Measurements from ENCODE around the gene SEMA3A.

SEMA3A gene

DNA sequence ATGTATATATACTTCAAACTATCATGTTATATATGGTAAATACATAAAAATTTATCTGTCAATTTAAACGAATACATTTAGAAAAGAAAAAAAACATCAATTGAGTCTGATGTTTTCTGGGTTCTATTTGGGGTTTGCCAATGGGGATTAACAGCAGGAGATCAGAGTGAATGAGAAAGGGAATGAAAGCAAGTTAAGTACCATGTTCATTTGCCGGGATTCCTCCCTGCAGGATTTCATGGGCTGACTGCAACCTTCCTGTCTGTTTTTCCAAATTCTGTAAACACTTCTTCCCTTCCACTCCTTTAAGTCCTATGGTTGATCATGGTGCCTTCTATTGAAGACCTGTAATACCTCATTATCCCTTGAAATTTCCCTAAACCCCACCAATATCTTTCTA lies 33.9 kb upstream of the SEMA3A start:
- Histone ChIP-seq H3K27ac (ENCODE audit: low read depth, low read length) (no peak overlapping the region), H3K9ac (ENCODE audit: low read length) (no peak overlapping the region)

DNA sequence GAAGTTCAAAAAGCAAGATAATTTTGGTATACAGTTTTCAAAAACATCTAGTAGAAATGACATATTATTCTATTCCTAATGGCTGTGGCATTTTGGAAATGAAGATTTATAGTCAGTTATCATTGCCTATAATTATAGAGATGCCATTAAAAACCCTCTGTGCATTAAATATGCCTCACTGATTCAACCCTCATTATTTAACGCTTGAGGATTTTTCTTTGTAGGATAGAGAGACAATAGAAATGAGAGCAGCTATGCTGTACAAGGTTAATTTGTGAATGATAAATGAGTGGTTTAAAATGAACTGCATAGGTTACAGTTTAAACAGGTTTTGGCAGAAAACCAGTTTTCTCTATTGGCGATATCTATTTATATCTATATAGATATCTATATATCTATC lies 32.2 kb upstream of the SEMA3A start:
- no peaks in the 10 kb centered on the region for H4K20me1 ChIP-seq (ENCODE audit: low read depth, low read length)
- no peaks in the 10 kb centered on the region for H3F3A ChIP-seq (ENCODE audit: insufficient read depth)
- TF ChIP-seq, protein P1, sequence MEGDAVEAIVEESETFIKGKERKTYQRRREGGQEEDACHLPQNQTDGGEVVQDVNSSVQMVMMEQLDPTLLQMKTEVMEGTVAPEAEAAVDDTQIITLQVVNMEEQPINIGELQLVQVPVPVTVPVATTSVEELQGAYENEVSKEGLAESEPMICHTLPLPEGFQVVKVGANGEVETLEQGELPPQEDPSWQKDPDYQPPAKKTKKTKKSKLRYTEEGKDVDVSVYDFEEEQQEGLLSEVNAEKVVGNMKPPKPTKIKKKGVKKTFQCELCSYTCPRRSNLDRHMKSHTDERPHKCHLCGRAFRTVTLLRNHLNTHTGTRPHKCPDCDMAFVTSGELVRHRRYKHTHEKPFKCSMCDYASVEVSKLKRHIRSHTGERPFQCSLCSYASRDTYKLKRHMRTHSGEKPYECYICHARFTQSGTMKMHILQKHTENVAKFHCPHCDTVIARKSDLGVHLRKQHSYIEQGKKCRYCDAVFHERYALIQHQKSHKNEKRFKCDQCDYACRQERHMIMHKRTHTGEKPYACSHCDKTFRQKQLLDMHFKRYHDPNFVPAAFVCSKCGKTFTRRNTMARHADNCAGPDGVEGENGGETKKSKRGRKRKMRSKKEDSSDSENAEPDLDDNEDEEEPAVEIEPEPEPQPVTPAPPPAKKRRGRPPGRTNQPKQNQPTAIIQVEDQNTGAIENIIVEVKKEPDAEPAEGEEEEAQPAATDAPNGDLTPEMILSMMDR (IDR thresholded peaks at IDR 0.05; ENCODE audit: insufficient read depth, low read length, poor library complexity, severe bottlenecking), result no peak
- no peak for TF ChIP-seq EZH2phosphoT487 (conservative IDR thresholded peaks at IDR 0.05; ENCODE audit: low read length)
- no peaks in the 10 kb centered on the region for H3K9me3 ChIP-seq (ENCODE audit: insufficient read depth, low read length)
- H3K9ac ChIP-seq (ENCODE audit: low read length), result no peak overlapping the region
- H2AFZ ChIP-seq (ENCODE audit: low read depth, low read length, severe bottlenecking), result no peak overlapping the region
- no peaks in the 10 kb centered on the region for H3K27me3 ChIP-seq (ENCODE audit: low read length)
- H3K4me2 ChIP-seq (ENCODE audit: low read depth, low read length, poor library complexity, severe bottlenecking), result no peak overlapping the region
- no peak overlapping the region for H3K4me3 ChIP-seq (ENCODE audit: insufficient read depth, low read length, poor library complexity, severe bottlenecking)
- no peak overlapping the region for H3K27ac ChIP-seq (ENCODE audit: low read depth, low read length)
- H3K9me2 ChIP-seq (replicated peaks; ENCODE audit: insufficient read depth, low read length), result 0 out of 2 replicates have a peak, but pooled peaks cover 4% of the 10 kb centered on the region
- no peaks in the 10 kb centered on the region for H3K36me3 ChIP-seq (ENCODE audit: low read length)
- no peaks in the 10 kb centered on the region for H3K79me2 ChIP-seq (ENCODE audit: insufficient read depth, low read length)

More for the DNA sequence above, 33.9 kb upstream of the SEMA3A start:
- 0 out of 2 replicates have a peak, but pooled peaks cover 4% of the 10 kb centered on the region for H3K9me2 ChIP-seq (replicated peaks; ENCODE audit: insufficient read depth, low read length)
- H3K4me2 ChIP-seq (ENCODE audit: low read depth, low read length, poor library complexity, severe bottlenecking), result no peak overlapping the region
- no peaks in the 10 kb centered on the region for H3K9me3 ChIP-seq (ENCODE audit: insufficient read depth, low read length)
- H3K36me3 ChIP-seq (ENCODE audit: low read length), result no peaks in the 10 kb centered on the region
- H4K20me1 ChIP-seq (ENCODE audit: low read depth, low read length), result no peaks in the 10 kb centered on the region
- H3K79me2 ChIP-seq (ENCODE audit: insufficient read depth, low read length), result no peaks in the 10 kb centered on the region
- no peaks in the 10 kb centered on the region for H3K27me3 ChIP-seq (ENCODE audit: low read length)
- TF ChIP-seq, protein P1 (IDR thresholded peaks at IDR 0.05; ENCODE audit: insufficient read depth, low read length, poor library complexity, severe bottlenecking), result no peak
- no peak for TF ChIP-seq EZH2phosphoT487 (conservative IDR thresholded peaks at IDR 0.05; ENCODE audit: low read length)
- no peak overlapping the region for H3K4me3 ChIP-seq (ENCODE audit: insufficient read depth, low read length, poor library complexity, severe bottlenecking)
- no peaks in the 10 kb centered on the region for H3F3A ChIP-seq (ENCODE audit: insufficient read depth)
- H2AFZ ChIP-seq (ENCODE audit: low read depth, low read length, severe bottlenecking), result no peak overlapping the region

DNA sequence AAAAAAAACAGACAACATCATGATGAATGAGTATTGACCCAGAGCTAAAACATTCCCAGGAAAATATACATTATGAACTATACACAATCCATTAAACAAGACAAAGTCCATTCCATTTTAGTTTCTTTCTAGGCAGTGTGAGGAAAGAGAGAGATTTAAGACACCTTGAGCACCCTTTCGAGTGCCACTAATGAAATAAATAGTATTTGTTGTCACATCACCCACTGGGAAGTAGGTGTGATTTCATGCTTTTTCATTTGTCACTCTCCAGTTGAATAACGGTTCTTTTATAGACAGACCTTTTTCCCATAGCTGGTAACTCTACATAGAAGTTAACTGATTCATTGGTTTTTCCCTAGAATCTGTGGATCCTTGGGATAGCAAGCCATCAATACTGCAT lies 29.9 kb upstream of the SEMA3A start:
- Histone ChIP-seq H3K4me3 (ENCODE audit: insufficient read depth, low read length, poor library complexity, severe bottlenecking) (no peak overlapping the region), H3K9me2 (replicated peaks; ENCODE audit: insufficient read depth, low read length) (no peaks in the 10 kb centered on the region), H3K9me3 (ENCODE audit: insufficient read depth, low read length) (no peaks in the 10 kb centered on the region), H3K79me2 (ENCODE audit: insufficient read depth, low read length) (no peaks in the 10 kb centered on the region), H3K9ac (ENCODE audit: low read length) (no peak overlapping the region), H3K27me3 (ENCODE audit: low read length) (no peaks in the 10 kb centered on the region), H3K4me2 (ENCODE audit: low read depth, low read length, poor library complexity, severe bottlenecking) (no peak overlapping the region), H2AFZ (ENCODE audit: low read depth, low read length, severe bottlenecking) (no peak overlapping the region), H3K36me3 (ENCODE audit: low read length) (no peaks in the 10 kb centered on the region), H3F3A (ENCODE audit: insufficient read depth) (no peaks in the 10 kb centered on the region), H4K20me1 (ENCODE audit: low read depth, low read length) (no peaks in the 10 kb centered on the region), H3K27ac (ENCODE audit: low read depth, low read length) (no peak overlapping the region)
- TF ChIP-seq, protein P1 (IDR thresholded peaks at IDR 0.05; ENCODE audit: insufficient read depth, low read length, poor library complexity, severe bottlenecking), result no peak
- TF ChIP-seq EZH2phosphoT487 (conservative IDR thresholded peaks at IDR 0.05; ENCODE audit: low read length), result no peak

Measured in SU-DHL-6 (cell line).